ENCODE measurements around the gene WDR20. TPM values are rescaled to one million over a fixed set of nuclear protein-coding genes. Genes with fewer than 3 reads are reported as not detected.
A peak's percentile ranks its signal among the peaks of the same experiment; 100 is the strongest.

WDR20 gene
- total and polyA plus RNA-seq, 2 of the 4 experiments (the other 2 are of a cell fraction) = 20.3 to 27.4 TPM

- Histone ChIP-seq H3K4me2 (ENCODE audit: low read depth, low read length) (no peak overlapping the region; the same call in 1 of the 2 replicates), H4K20me1 (ENCODE audit: insufficient read depth, low read length) (peaks cover 78% of the 10 kb centered on the region), H2BK15ac (ENCODE audit: low read depth, low read length) (no peak overlapping the region), H3K9me3 (ENCODE audit: control insufficient read depth, insufficient read depth, low read length) (no peaks in the 10 kb centered on the region), H3K14ac (replicated peaks; ENCODE audit: low read depth, low read length) (no peak overlapping the region), H4K5ac (ENCODE audit: low read depth, low read length) (no peak overlapping the region), H2BK20ac (ENCODE audit: low read depth, low read length) (no peak overlapping the region), H2AK9ac (replicated peaks; ENCODE audit: low read depth, low read length, poor library complexity) (no peak overlapping the region), H3K18ac (ENCODE audit: low read depth, low read length) (no peak overlapping the region), H2BK120ac (ENCODE audit: low read depth, low read length) (no peak overlapping the region), H3K27ac (ENCODE audit: insufficient read depth, low read length) (no peak overlapping the region), H2AK5ac (ENCODE audit: low read depth, low read length) (no peak overlapping the region), H2AFZ (replicated peaks; ENCODE audit: low read length, poor library complexity) (no peak overlapping the region), H3K56ac (ENCODE audit: extremely low read depth, insufficient read depth, low read length) (no peak overlapping the region), H4K91ac (ENCODE audit: insufficient read depth, low read depth, low read length) (no peak overlapping the region), H3K9ac (ENCODE audit: low read depth, low read length) (no peak overlapping the region), H4K8ac (ENCODE audit: low read depth in 2 of 2, low read length in 2 of 2) (no peak overlapping the region), H3K9me1 (ENCODE audit: insufficient read depth, low read length) (peaks cover 17% of the 10 kb centered on the region), H3K79me1 (ENCODE audit: low read depth in 1 of 2, low read length in 2 of 2) (peaks cover 37 to 79% of the 10 kb centered on the region in 2 experiments), H3K36me3 (ENCODE audit: control insufficient read depth, insufficient read depth, low read length) (peaks cover 5% of the 10 kb centered on the region), H2BK5ac (ENCODE audit: low read depth, low read length, poor library complexity, severe bottlenecking) (no peak overlapping the region), H3K27me3 (ENCODE audit: control insufficient read depth, insufficient read depth, low read length) (no peaks in the 10 kb centered on the region), H3K4me3 (ENCODE audit: insufficient read depth, low read depth, low read length) (no peak overlapping the region), H3K23ac (ENCODE audit: low read depth, low read length) (0 out of 2 replicates have a peak overlapping the region, but pooled peaks have one; percentile 40), H3K4me1 (ENCODE audit: control insufficient read depth, insufficient read depth, low read length) (peaks cover 7% of the 10 kb centered on the region), H3K4ac (ENCODE audit: low read depth, low read length) (no peak overlapping the region)
- ChIA-PET CTCF (interaction anchor here (2.6 kb wide), 1 partner anchor 10 kb away, joined by 6 read pairs; no protein-coding TSS in a partner anchor), POLR2A (ENCODE audit: unreplicated experiment) (no interaction called here)
- no peak for DNase-seq
- TF ChIP-seq NFE2L2 (IDR thresholded peaks at IDR 0.05; ENCODE audit: low read depth, low read length) = no peak
- no peak for TF ChIP-seq POLR2A (IDR thresholded peaks at IDR 0.05; ENCODE audit: low read depth, low read length)
- no peak for TF ChIP-seq CHD1 (IDR thresholded peaks at IDR 0.05; ENCODE audit: low read depth, low read length)
- no peak for TF ChIP-seq CTCF (conservative IDR thresholded peaks at IDR 0.05; ENCODE audit: low read depth, low read length)
- TF ChIP-seq MAFK (IDR thresholded peaks at IDR 0.05; ENCODE audit: low read depth, low read length) = no peak
- no peak for TF ChIP-seq FOS (IDR thresholded peaks at IDR 0.05; ENCODE audit: low read depth, low read length)
- TF ChIP-seq CEBPB (IDR thresholded peaks at IDR 0.05; ENCODE audit: low read depth, low read length) = no peak
- no peak for TF ChIP-seq MAZ (IDR thresholded peaks at IDR 0.05; ENCODE audit: borderline replicate concordance, low read depth, low read length)
- no peak for TF ChIP-seq USF2 (IDR thresholded peaks at IDR 0.05; ENCODE audit: low read depth, low read length)
- TF ChIP-seq BHLHE40 (IDR thresholded peaks at IDR 0.05; ENCODE audit: low read depth, low read length) = no peak
- TF ChIP-seq SMC3 (IDR thresholded peaks at IDR 0.05; ENCODE audit: low read depth, low read length) = no peak
- TF ChIP-seq ELK1 (IDR thresholded peaks at IDR 0.05; ENCODE audit: borderline replicate concordance, low read depth, low read length) = no peak
- no peak for TF ChIP-seq RCOR1 (IDR thresholded peaks at IDR 0.05; ENCODE audit: insufficient replicate concordance, low read length)
- TF ChIP-seq RFX5 (IDR thresholded peaks at IDR 0.05; ENCODE audit: low read depth, low read length) = no peak
- no peak for TF ChIP-seq MXI1 (IDR thresholded peaks at IDR 0.05; ENCODE audit: borderline replicate concordance, low read depth, low read length)
- TF ChIP-seq RAD21 (IDR thresholded peaks at IDR 0.05; ENCODE audit: low read length) = no peak
- in situ Hi-C loops (cut with MboI; ENCODE audit: low sequenced_read_pairs) (no loop called here), dilution Hi-C loops (cut with HindIII; ENCODE audit: low sequenced_read_pairs, unreplicated experiment) (no loop called here), intact Hi-C loops (cut with micrococcal nuclease) (no loop called here)
- WGBS, 2 experiments (ENCODE audit: extremely low coverage in 2 of 2, insufficient read length in 1 of 2) = no CpG with 5 or more reads among the region's 1 CpG
- no TSS peak for BruUV-seq (replicated peaks)
- ATAC-seq (ENCODE audit: low read depth) = no peak
These were observed 14.4 kb downstream of the WDR20 start for GRCh38 chr14:102154121-102154520.
